A549 (cell line): ENCODE data around the gene CAMK1.

Experiments used
- EHMT2 ChIP-seq: fragments of 200-600 bp; sonication (generic); IDR thresholded peaks from 2 replicates; pipeline ENCODE4 v1.6.1; 2016; ENCODE audit warnings: antibody characterized with exemption, low read depth, mild to moderate bottlenecking, moderate library complexity
- HOXA7 ChIP-seq: fragments of 250-450 bp; sonication (Bioruptor Pico); IDR thresholded peaks from 2 replicates; pipeline ENCODE4 v1.5.0; 2020; ENCODE audit warnings: mild to moderate bottlenecking, moderate library complexity

DNA sequence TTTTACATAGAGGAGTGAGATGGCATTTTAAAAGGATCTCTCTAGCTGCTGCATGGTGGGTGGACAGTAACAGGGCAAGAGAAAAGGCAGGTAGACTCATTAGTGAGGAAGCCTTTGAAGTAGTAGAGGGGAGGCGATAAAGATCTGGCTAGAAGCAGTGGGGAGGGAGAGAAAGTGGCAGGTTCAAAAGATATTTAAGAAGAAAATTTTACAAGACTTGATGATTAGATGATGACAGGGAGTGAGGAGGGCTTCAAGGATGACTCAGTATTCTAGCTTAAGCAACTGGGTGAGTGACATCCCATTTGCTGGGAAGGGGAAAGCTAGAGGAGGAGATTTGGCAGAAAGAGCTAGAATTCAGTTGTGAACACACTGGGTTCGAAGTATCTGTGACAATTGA lies 42.0 kb downstream of the CAMK1 start:
- TF ChIP-seq EHMT2 (no peak), HOXA7 (CRISPR knock-in tag) (no peak)
